ENCODE measurements around the gene RPL32. TPM values are rescaled to one million over a fixed set of nuclear protein-coding genes. Genes with fewer than 3 reads are reported as not detected.
"Not testable (repeated sequence)": the region's sequence is repeated elsewhere in the genome, so short reads cannot be mapped to it uniquely, and the experiment has no call there.

Gene RPL32
- total RNA-seq, 1 donor from 2014 or later = 1,479 TPM

DNA sequence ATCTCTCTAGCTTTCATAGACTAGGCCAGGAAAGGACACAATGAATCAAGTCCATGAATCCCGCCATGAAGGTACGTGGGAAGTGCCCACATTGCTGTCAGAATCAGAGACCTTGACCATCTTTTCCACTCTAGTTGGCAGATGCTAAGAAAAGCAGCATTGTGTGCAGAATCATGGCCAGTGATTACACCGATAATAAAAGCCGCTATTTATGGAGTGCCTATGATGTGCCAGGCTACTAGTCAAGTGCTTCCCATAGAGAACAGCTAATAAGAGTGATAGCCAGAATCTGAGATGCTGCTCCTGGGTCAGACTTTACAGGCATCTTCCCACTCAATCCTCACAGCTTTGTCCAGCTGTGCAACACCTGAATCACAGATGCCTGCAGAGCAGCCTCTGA, 13.2 kb upstream of the RPL32 start:
- H3K4me1 ChIP-seq (ENCODE audit: insufficient read depth, low read length) = no peaks in the 10 kb centered on the region
- Mint-ChIP-seq H3K4me3 (ENCODE audit: unreplicated experiment) (no peak overlapping the region), H3K4me1 (ENCODE audit: low read depth, unreplicated experiment) (peaks cover 7% of the 10 kb centered on the region), H3K27me3 (ENCODE audit: low read depth, unreplicated experiment) (peaks cover 34% of the 10 kb centered on the region), H3K27ac (ENCODE audit: unreplicated experiment) (no peak overlapping the region), H3K9me3 (ENCODE audit: unreplicated experiment) (peaks cover 7% of the 10 kb centered on the region), H3K36me3 (ENCODE audit: low read depth, unreplicated experiment) (no peaks in the 10 kb centered on the region)
- H3K79me2 ChIP-seq (ENCODE audit: insufficient read depth, low read length) = no peaks in the 10 kb centered on the region
- no peak overlapping the region for H3K4me3 ChIP-seq (ENCODE audit: insufficient read depth, low read depth, low read length)
- H4K20me1 ChIP-seq (ENCODE audit: insufficient read depth, low read length) = no peaks in the 10 kb centered on the region
- H3K9ac ChIP-seq (ENCODE audit: low read length) = no peak overlapping the region
- FAIRE-seq = no peak
- no peak overlapping the region for H2AFZ ChIP-seq (ENCODE audit: low read depth, low read length)
- no peak overlapping the region for H3K4me2 ChIP-seq (ENCODE audit: low read length)
- peaks cover 21% of the 10 kb centered on the region for H3K27me3 ChIP-seq (ENCODE audit: insufficient read depth, low read length)
- no peaks in the 10 kb centered on the region for H3K36me3 ChIP-seq (ENCODE audit: insufficient read depth, low read length)
- TF ChIP-seq CTCF (IDR thresholded peaks at IDR 0.05; ENCODE audit: insufficient read depth, low read depth, low read length) (no peak), EZH2 (IDR thresholded peaks at IDR 0.05; ENCODE audit: insufficient read depth, low read length) (no peak)
- no peak for DNase-seq (ENCODE audit: low read depth)
- no peaks in the 10 kb centered on the region for H3K9me3 ChIP-seq (ENCODE audit: insufficient read depth, low read depth, low read length)
- no peak overlapping the region for H3K27ac ChIP-seq (ENCODE audit: low read depth, low read length)

- not testable (repeated sequence) for H3K4me1 Mint-ChIP-seq (ENCODE audit: low read depth, unreplicated experiment); H3K4me3 ChIP-seq (ENCODE audit: insufficient read depth, low read depth, low read length); H3K27ac Mint-ChIP-seq (ENCODE audit: unreplicated experiment); H3K9ac ChIP-seq (ENCODE audit: low read length); H3K36me3 Mint-ChIP-seq (ENCODE audit: low read depth, unreplicated experiment); H3K27ac ChIP-seq (ENCODE audit: low read depth, low read length); H2AFZ ChIP-seq (ENCODE audit: low read depth, low read length); H3K4me3 Mint-ChIP-seq (ENCODE audit: unreplicated experiment); H3K79me2 ChIP-seq (ENCODE audit: insufficient read depth, low read length); H3K4me1 ChIP-seq (ENCODE audit: insufficient read depth, low read length); DNase-seq (ENCODE audit: low read depth); H3K9me3 Mint-ChIP-seq (ENCODE audit: unreplicated experiment); FAIRE-seq; H3K9me3 ChIP-seq (ENCODE audit: insufficient read depth, low read depth, low read length); H4K20me1 ChIP-seq (ENCODE audit: insufficient read depth, low read length); H3K4me2 ChIP-seq (ENCODE audit: low read length); H3K36me3 ChIP-seq (ENCODE audit: insufficient read depth, low read length)
- peaks cover 32% of the 10 kb centered on the region for H3K27me3 Mint-ChIP-seq (ENCODE audit: low read depth, unreplicated experiment)
- H3K27me3 ChIP-seq (ENCODE audit: insufficient read depth, low read length) = peaks cover 18% of the 10 kb centered on the region
Measured at GRCh38 chr3:12853847-12854246, 12.5 kb upstream of the RPL32 start.

GRCh38 chr3:12852201-12852600, 10.8 kb upstream of the RPL32 start:
- FAIRE-seq (no peak), DNase-seq (ENCODE audit: low read depth) (no peak)
- peaks cover 32% of the 10 kb centered on the region for H3K27me3 Mint-ChIP-seq (ENCODE audit: low read depth, unreplicated experiment)
- Histone ChIP-seq H3K4me3 (ENCODE audit: insufficient read depth, low read depth, low read length) (no peak overlapping the region), H4K20me1 (ENCODE audit: insufficient read depth, low read length) (no peaks in the 10 kb centered on the region), H3K9me3 (ENCODE audit: insufficient read depth, low read depth, low read length) (no peaks in the 10 kb centered on the region), H3K9ac (ENCODE audit: low read length) (no peak overlapping the region), H3K36me3 (ENCODE audit: insufficient read depth, low read length) (no peaks in the 10 kb centered on the region), H2AFZ (ENCODE audit: low read depth, low read length) (no peak overlapping the region), H3K4me1 (ENCODE audit: insufficient read depth, low read length) (no peaks in the 10 kb centered on the region), H3K4me2 (ENCODE audit: low read length) (no peak overlapping the region), H3K79me2 (ENCODE audit: insufficient read depth, low read length) (no peaks in the 10 kb centered on the region), H3K27me3 (ENCODE audit: insufficient read depth, low read length) (peaks cover 15% of the 10 kb centered on the region), H3K27ac (ENCODE audit: low read depth, low read length) (no peak overlapping the region)
- no peaks in the 10 kb centered on the region for H3K36me3 Mint-ChIP-seq (ENCODE audit: low read depth, unreplicated experiment)
- no peak overlapping the region for H3K27ac Mint-ChIP-seq (ENCODE audit: unreplicated experiment)
- H3K9me3 Mint-ChIP-seq (ENCODE audit: unreplicated experiment) = peaks cover 2% of the 10 kb centered on the region
- peaks cover 11% of the 10 kb centered on the region for H3K4me1 Mint-ChIP-seq (ENCODE audit: low read depth, unreplicated experiment)
- no peak overlapping the region for H3K4me3 Mint-ChIP-seq (ENCODE audit: unreplicated experiment)
- TF ChIP-seq EZH2 (IDR thresholded peaks at IDR 0.05; ENCODE audit: insufficient read depth, low read length) (no peak), CTCF (IDR thresholded peaks at IDR 0.05; ENCODE audit: insufficient read depth, low read depth, low read length) (no peak)

All from astrocyte (in vitro differentiated cells and primary cell).